Measurements from ENCODE around the gene ATP6AP2. TPM values are rescaled to one million over a fixed set of nuclear protein-coding genes. Genes with fewer than 3 reads are reported as not detected.

ATP6AP2 gene
- total RNA-seq, 1 experiment from 2014 or later, result 67.5 TPM

GRCh38 chrX:40550066-40550465 lies 30.7 kb upstream of the ATP6AP2 start:
- Histone ChIP-seq H3K23ac (ENCODE audit: insufficient read length, low read depth, low read length) (no peak overlapping the region), H3K4ac (ENCODE audit: low read depth, low read length) (no peak overlapping the region), H3K4me2 (ENCODE audit: insufficient read depth, insufficient read length, low read length) (no peak overlapping the region), H2AK5ac (ENCODE audit: insufficient read length, low read length) (no peak overlapping the region), H2BK12ac (ENCODE audit: insufficient read length, low read depth, low read length) (no peak overlapping the region), H2BK20ac (ENCODE audit: low read depth, low read length, poor library complexity, severe bottlenecking) (no peak overlapping the region), H4K20me1 (ENCODE audit: control insufficient read depth, insufficient read depth, insufficient read length) (no peaks in the 10 kb centered on the region), H3K9me3 (ENCODE audit: control insufficient read depth, low read depth, low read length) (no peaks in the 10 kb centered on the region), H2BK15ac (ENCODE audit: low read depth, low read length) (no peak overlapping the region), H3K14ac (ENCODE audit: insufficient read depth, low read length) (no peak overlapping the region; the same call in 1 of the 2 replicates), H2BK120ac (ENCODE audit: low read depth, low read length, poor library complexity, severe bottlenecking) (no peak overlapping the region), H2AFZ (ENCODE audit: low read length) (no peak overlapping the region), H3K79me1 (ENCODE audit: insufficient read depth, low read depth, low read length, poor library complexity, severe bottlenecking) (no peaks in the 10 kb centered on the region), H4K8ac (replicated peaks; ENCODE audit: insufficient read length, low read depth, low read length) (no peak overlapping the region), H3K79me2 (ENCODE audit: insufficient read depth, low read length) (no peaks in the 10 kb centered on the region), H3K56ac (ENCODE audit: insufficient read length, low read depth, low read length) (no peak overlapping the region), H3K9ac (ENCODE audit: extremely low read depth, insufficient read length, low read length) (no peak overlapping the region), H3K27ac (ENCODE audit: insufficient read length, low read depth, low read length) (no peak overlapping the region), H3K23me2 (ENCODE audit: insufficient read length, low read depth, low read length, poor library complexity, severe bottlenecking) (no peaks in the 10 kb centered on the region), H3K18ac (ENCODE audit: insufficient read length, low read depth, low read length) (no peak overlapping the region), H3K27me3 (ENCODE audit: insufficient read depth, low read length) (no peaks in the 10 kb centered on the region), H2BK5ac (ENCODE audit: insufficient read length, low read length) (no peak overlapping the region), H3K4me1 (ENCODE audit: insufficient read depth, low read length) (no peaks in the 10 kb centered on the region), H3T11ph (ENCODE audit: low read length) (no peak overlapping the region), H4K91ac (ENCODE audit: insufficient read length, low read depth, low read length) (no peak overlapping the region), H4K5ac (ENCODE audit: insufficient read length, low read depth, low read length) (no peak overlapping the region)
- WGBS (ENCODE audit: extremely low coverage, insufficient read length, low lambda C conversion rate), result no CpG with 5 or more reads among the region's 9 CpGs
- Mint-ChIP-seq H3K27ac (no peak overlapping the region), H3K36me3 (ENCODE audit: insufficient read depth in 1 of 3, low read depth in 3 of 3) (peaks cover 0 to 2% (median 2%) of the 10 kb centered on the region in 3 experiments; a peak in 3 of 7 replicates), H3K4me3 (no peak overlapping the region), H3K4me1 (peaks cover 0 to 2% of the 10 kb centered on the region in 2 experiments; a peak in 1 of 4 replicates), H3K27me3 (ENCODE audit: low read depth) (no peaks in the 10 kb centered on the region), H3K9me3 (peaks cover 64 to 68% of the 10 kb centered on the region in 2 experiments)
- no peak for DNase-seq
- no peak for TF ChIP-seq CTCF (conservative IDR thresholded peaks at IDR 0.05)
